ENCODE data around the gene IRAK1BP1.
A peak's percentile ranks its signal among the peaks of the same experiment; 100 is the strongest.
"Not testable (repeated sequence)": the region's sequence is repeated elsewhere in the genome, so short reads cannot be mapped to it uniquely, and the experiment has no call there.

The IRAK1BP1 gene

DNA sequence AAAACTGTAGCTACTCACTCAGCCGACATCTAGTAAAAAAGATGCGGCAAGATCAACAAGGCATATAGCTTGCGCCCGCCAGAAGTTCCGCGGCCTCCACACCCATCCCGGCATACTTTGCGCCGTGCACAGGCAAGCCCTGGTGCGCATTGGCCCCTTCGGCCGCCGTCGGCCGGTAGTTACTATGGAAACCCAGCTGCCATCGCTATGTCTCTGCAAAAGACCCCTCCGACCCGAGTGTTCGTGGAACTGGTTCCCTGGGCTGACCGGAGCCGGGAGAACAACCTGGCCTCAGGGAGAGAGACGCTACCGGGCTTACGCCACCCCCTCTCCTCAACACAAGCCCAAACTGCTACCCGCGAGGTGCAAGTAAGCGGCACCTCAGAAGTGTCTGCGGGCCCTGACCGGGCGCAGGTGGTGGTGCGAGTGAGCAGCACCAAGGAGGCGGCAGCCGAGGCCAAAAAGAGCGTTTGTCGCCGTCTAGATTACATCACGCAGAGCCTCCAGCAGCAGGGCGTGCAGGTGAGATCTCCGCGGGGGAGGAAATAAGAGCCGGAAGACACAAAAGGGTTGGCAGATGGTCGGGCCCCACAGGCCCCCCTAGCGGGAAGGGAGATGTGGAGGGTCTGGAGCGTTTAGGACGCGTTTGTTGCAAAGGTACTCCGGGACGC, at the start of gene IRAK1BP1:
IRAK1BP1 (plus strand) TSS at position 182 of the 671 bp plus-strand sequence; CDS start at position 208, 26 bp downstream.
- DNase-seq: peak; percentile 80

- DNase-seq: no peak
Observed at GRCh38 chr6:78824045-78824444, 43.3 kb upstream of the IRAK1BP1 start.

DNA sequence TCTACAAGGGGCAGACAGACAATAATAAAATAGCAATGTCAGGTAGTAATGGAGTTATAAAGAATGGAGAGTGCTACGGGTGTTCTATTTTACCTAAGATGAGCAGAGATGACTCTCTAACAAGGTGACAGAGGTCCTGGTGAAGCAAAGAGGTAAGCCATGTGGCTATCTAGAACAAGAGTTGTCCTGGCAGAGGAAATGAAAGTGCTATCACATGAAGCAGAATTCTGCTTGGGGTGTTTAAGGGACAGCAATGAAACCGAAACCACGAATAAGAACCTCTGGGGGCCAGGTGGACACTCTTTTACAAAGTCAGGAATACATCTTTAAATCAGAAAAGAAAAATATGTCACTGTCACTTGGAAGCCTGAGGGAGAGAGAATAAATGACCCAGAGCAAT, 37.9 kb upstream of the IRAK1BP1 start:
- no peak for DNase-seq

- no peak for DNase-seq
Observed at GRCh38 chr6:78830805-78831204, 36.5 kb upstream of the IRAK1BP1 start.

- DNase-seq: no peak
Observed at GRCh38 chr6:78831492-78831891, 35.9 kb upstream of the IRAK1BP1 start.

- DNase-seq: no peak
Observed at GRCh38 chr6:78832091-78832808, 35.1 kb upstream of the IRAK1BP1 start.

- DNase-seq: no peak
Observed at GRCh38 chr6:78835817-78836216, 31.5 kb upstream of the IRAK1BP1 start.

GRCh38 chr6:78836598-78836997, 30.8 kb upstream of the IRAK1BP1 start:
- DNase-seq: no peak

DNA sequence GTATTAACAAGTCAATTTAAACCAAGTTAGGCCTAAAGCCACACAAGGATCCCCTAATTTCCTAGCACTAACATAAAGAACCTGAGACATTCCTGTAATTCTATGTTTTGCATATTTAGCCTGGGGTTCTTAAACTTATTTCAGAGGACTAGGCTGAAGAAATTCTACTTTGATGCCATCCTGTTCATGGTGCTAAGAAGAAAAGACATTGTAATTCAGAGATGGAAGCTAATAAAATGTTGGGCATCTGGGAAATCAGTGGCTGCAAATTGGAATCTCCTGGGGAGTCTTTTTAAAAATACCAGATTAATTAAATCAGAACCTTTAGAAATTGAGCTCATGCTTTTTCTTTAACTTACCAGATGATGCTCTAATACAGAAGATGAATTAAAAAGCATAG, 26.2 kb upstream of the IRAK1BP1 start:
- no peak for DNase-seq

- no peak for DNase-seq
Observed at GRCh38 chr6:78842953-78843352, 24.4 kb upstream of the IRAK1BP1 start.

DNA sequence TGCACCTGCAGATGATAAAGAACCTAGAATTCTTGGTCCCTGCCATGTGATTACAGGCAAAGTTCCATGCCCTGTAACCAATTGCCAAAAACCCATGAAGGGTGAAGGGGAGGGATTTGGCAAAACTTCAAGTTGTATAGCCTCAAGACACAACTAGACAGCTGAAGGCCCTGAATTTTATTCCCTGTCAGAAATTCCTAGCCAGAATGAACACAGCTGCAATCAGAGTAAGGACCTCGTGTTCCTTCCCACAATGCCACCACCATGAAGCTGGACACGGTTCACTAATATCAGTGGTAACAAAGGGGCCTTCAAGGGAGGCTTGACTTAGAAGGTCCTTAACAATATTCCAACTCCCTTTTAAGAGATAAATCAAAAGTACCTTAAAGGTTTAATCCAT, 22.5 kb upstream of the IRAK1BP1 start:
- DNase-seq: no peak

DNA sequence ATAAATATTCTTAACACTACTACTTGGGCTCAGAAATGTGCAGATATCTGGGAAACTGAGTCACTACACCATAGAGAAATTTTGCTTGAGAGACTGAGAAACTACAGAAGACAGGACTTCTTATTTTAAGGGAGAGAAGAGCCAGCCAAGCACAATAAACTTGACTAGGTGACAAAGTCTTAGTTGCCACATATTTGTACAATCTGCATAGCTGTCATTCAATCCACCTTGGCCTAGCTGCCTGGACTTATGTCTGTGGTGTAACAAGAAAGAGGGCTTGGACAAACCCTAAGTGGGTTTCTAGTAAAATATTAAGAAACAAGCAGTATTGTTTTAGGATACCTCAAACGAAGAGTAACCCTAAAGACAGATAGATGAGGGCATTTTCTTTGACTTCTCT, 21.8 kb upstream of the IRAK1BP1 start:
- no peak for DNase-seq

DNA sequence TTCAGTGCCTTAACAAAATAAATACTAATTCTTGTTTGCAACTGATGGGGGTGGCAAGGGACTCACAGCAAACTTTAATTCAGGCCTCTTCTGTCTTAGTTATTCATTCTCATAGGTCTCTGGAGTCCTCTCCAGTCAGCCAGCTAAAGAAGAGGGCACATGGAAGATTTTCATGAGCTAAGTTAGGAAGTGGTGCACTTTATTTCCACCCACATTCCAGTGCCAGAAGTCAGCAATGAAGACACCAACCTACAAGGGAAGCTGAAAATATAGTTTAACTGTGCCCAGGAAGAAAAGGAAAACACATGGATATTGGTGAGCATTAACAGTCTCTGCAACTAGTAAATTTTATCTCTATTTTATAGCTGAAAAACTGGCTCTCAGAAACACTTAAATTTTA, 16.7 kb upstream of the IRAK1BP1 start:
- DNase-seq: no peak

DNA sequence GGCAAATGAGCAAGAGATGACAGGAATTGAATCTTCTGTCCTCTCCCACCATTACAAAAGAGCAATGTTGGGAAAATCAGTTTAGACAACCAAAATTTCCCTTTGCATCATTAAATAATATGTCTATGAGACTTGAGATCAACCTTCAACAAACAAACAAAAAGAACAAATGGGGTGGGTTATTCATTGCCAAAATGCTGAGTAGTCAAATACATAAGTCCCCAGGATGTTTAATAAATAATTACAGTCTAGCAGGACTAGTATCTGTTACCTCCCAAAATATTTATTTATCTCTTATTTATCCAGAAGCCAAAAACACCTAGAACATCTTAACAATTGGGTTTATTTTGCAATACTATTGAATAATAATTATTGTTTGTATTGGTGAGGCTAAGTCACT, 16.2 kb upstream of the IRAK1BP1 start:
- no peak for DNase-seq

GRCh38 chr6:78854546-78854945, 12.8 kb upstream of the IRAK1BP1 start:
- DNase-seq: no peak

- DNase-seq: not testable (repeated sequence)
Observed at GRCh38 chr6:78858339-78858938, 8.9 kb upstream of the IRAK1BP1 start.

DNA sequence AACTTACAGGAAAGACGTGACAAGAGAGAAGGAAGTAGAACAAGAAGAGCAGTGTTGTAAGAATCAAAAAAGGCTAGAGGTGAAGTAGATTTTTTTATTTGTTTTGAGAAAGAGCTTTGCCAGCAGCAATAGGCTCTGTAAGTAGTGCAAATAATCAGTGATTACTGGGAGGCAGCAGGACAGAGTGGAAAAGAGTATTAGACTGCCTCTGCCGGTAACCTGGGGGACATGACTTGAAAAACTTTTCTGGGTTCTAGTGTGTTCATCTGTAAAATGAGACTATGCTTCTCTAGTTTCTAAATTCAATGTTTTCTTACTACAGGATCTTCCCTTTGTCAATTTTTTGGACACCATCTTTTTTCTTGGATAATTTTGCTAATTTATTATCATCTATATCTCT, 5.8 kb upstream of the IRAK1BP1 start:
- no peak for DNase-seq

DNA sequence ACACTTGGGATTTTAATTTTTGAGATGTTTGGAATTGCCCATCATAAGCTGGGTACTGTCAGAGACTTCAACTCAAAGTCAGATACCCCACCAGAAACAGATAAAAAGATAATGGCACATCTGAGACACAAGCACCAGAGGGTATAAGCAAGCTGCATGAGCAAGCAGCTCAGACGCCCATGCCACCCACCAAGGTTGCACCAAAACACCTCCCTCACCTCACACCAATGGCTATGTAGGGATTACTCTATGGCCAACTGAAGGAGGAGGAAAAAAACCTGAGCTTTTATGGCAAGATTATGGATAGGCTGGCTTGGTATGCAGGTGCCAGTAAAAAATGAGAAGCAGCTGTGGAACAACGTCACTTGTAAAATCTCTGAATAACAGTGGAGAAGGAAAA, 3.8 kb upstream of the IRAK1BP1 start:
- DNase-seq: no peak

DNA sequence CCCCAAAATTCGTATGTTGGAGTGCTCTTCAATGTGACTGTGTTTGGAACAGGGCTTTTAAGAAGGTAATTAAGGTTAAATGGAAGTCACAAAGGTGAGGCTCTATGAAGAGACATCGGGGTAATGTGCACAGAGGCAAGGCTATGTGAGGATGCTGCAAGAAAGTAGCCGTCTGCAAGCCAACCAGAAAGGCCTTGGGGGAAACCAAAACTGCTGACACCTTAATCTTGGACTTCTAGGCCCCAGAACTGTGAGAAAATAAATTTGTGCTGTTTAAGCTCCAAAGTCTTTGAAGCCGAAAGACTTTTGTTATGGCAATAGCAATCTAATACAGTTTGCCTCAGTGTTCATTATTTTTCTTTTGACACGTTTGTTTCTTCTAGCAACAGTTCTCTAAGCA, 2.4 kb upstream of the IRAK1BP1 start:
- no peak for DNase-seq

- no peak for DNase-seq
Observed at GRCh38 chr6:78867020-78867369, 356 bp upstream of the IRAK1BP1 start.

- DNase-seq: no peak
Observed at GRCh38 chr6:78868116-78868515, 765 bp downstream of the IRAK1BP1 start.

DNA sequence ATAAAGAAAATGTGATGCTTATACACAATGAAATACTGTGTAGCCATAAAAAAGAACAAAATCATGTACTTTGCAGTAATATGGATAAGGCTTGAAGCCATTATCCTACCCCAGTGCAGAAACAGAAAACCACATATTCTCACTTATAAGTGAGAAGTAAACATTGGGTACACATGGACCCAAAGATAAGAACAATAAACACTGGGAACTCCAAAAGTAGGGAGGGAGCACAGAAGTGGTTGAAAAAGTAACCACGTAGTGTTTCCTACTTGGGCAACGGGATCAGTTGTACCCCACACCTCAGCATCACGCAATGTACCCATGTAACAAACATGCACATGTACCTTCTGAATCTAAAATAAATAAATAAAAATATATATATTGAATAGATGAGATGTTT, 8.2 kb downstream of the IRAK1BP1 start:
- no peak for DNase-seq

DNA sequence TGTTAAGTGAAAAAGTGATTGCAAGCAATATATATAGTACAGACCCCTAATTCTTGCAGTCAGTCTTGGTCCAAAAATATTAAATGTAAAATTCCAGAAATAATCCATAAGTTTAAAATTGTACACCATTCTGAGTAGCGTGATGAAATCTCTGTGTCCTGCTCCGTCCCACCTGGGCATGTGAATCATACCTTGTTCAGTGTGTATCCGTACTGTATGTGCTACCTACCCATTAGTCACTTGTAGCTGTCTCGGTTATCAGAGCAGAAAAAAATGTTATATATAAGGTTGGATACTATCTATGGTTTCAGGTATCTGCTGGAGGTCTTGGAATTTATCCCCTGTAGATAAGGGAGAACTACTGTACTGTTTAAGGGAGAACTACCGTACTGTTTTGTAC, 16.3 kb downstream of the IRAK1BP1 start:
- no peak for DNase-seq

GRCh38 chr6:78889901-78890300, 22.6 kb downstream of the IRAK1BP1 start:
- not testable (repeated sequence) for DNase-seq
